ENCODE data around the gene OR10H1. TPM values are rescaled to one million over a fixed set of nuclear protein-coding genes. Genes with fewer than 3 reads are reported as not detected.
"Not testable (repeated sequence)": the region's sequence is repeated elsewhere in the genome, so short reads cannot be mapped to it uniquely, and the experiment has no call there.

The OR10H1 gene
- total and polyA plus RNA-seq, 3 experiments from 2014 or later: not detected

GRCh38 chr19:15820646-15821045 is 5.2 kb upstream of the OR10H1 start:
- Mint-ChIP-seq H3K36me3 (no peaks in the 10 kb centered on the region), H3K27me3 (peaks cover 6 to 7% of the 10 kb centered on the region in 2 donors), H3K4me1 (peaks cover 0 to 4% (median 0%) of the 10 kb centered on the region in 3 donors), H3K9me3 (no peaks in the 10 kb centered on the region), H3K27ac (peak overlapping the region in 2 of 8 donors; percentile 17 to 33), H3K4me3 (peak overlapping the region in 1 of 7 donors; percentile 22)
- H3K9me3 ChIP-seq (ENCODE audit: low read length): no peaks in the 10 kb centered on the region
- H3K27me3 ChIP-seq (ENCODE audit: insufficient read depth, low read length, poor library complexity, severe bottlenecking): no peaks in the 10 kb centered on the region
- no peak overlapping the region for H3K27ac ChIP-seq (ENCODE audit: low read depth, low read length)
- no peaks in the 10 kb centered on the region for H3K4me1 ChIP-seq (ENCODE audit: insufficient read depth, low read length)
- CTCF ChIA-PET: no interaction called here
- no peak overlapping the region for H3K4me3 ChIP-seq (ENCODE audit: low read length)
- H3K36me3 ChIP-seq (ENCODE audit: insufficient read depth, low read length): no peaks in the 10 kb centered on the region
- peak in 2 of 5 donors; percentile 14 to 29 for DNase-seq
- POLR2A ChIA-PET: interaction anchor here (0.6 kb wide), 1 partner anchor 250 kb away, joined by 3 read pairs; no protein-coding TSS in a partner anchor

GRCh38 chr19:15813916-15814315 is 1.5 kb downstream of the OR10H1 start:
- Mint-ChIP-seq H3K4me1 (peaks cover 14 to 26% (median 20%) of the 10 kb centered on the region in 3 donors), H3K4me3 (no peak overlapping the region), H3K27ac (peak overlapping the region in 2 of 8 donors; percentile 13 to 80), H3K27me3 (peaks cover 3 to 31% of the 10 kb centered on the region in 2 donors), H3K9me3 (no peaks in the 10 kb centered on the region), H3K36me3 (no peaks in the 10 kb centered on the region)
- Histone ChIP-seq H3K27ac (ENCODE audit: low read depth, low read length) (no peak overlapping the region), H3K4me3 (ENCODE audit: low read length) (no peak overlapping the region), H3K27me3 (ENCODE audit: insufficient read depth, low read length, poor library complexity, severe bottlenecking) (no peaks in the 10 kb centered on the region), H3K4me1 (ENCODE audit: insufficient read depth, low read length) (peaks cover 9% of the 10 kb centered on the region), H3K9me3 (ENCODE audit: low read length) (no peaks in the 10 kb centered on the region), H3K36me3 (ENCODE audit: insufficient read depth, low read length) (no peaks in the 10 kb centered on the region)
- POLR2A ChIA-PET: no interaction called here
- no peak for DNase-seq
- CTCF ChIA-PET: no interaction called here

GRCh38 chr19:15812060-15812722 is 3.3 kb downstream of the OR10H1 start:
- H3K27me3 Mint-ChIP-seq: peaks cover 2 to 35% of the 10 kb centered on the region in 2 donors
- Histone ChIP-seq H3K9me3 (ENCODE audit: low read length) (no peaks in the 10 kb centered on the region), H3K4me3 (ENCODE audit: low read length) (no peak overlapping the region), H3K36me3 (ENCODE audit: insufficient read depth, low read length) (no peaks in the 10 kb centered on the region), H3K27me3 (ENCODE audit: insufficient read depth, low read length, poor library complexity, severe bottlenecking) (no peaks in the 10 kb centered on the region), H3K4me1 (ENCODE audit: insufficient read depth, low read length) (peaks cover 9% of the 10 kb centered on the region), H3K27ac (ENCODE audit: low read depth, low read length) (no peak overlapping the region)
- no peaks in the 10 kb centered on the region for H3K9me3 Mint-ChIP-seq
- H3K4me1 Mint-ChIP-seq: peaks cover 14 to 26% (median 20%) of the 10 kb centered on the region in 3 donors
- H3K36me3 Mint-ChIP-seq: no peaks in the 10 kb centered on the region
- H3K27ac Mint-ChIP-seq: peak overlapping the region in 3 of 8 donors; percentile 14 to 72 (median 16)
- ChIA-PET POLR2A (no interaction called here), CTCF (interaction anchor here (0.8 to 1.6 kb wide), 3 partner anchors 25 to 183 kb away, joined by 3 read pairs; no protein-coding TSS in a partner anchor)
- H3K4me3 Mint-ChIP-seq: peak overlapping the region in 3 of 7 donors; percentile 21 to 69 (median 27)
- DNase-seq: peak in 3 of 5 donors; percentile 11 to 61 (median 15)

- Histone ChIP-seq H3K27ac (ENCODE audit: low read depth, low read length) (no peak overlapping the region), H3K4me1 (ENCODE audit: insufficient read depth, low read length) (peaks cover 9% of the 10 kb centered on the region), H3K27me3 (ENCODE audit: insufficient read depth, low read length, poor library complexity, severe bottlenecking) (no peaks in the 10 kb centered on the region), H3K36me3 (ENCODE audit: insufficient read depth, low read length) (no peaks in the 10 kb centered on the region), H3K9me3 (ENCODE audit: low read length) (no peaks in the 10 kb centered on the region), H3K4me3 (ENCODE audit: low read length) (no peak overlapping the region)
- CTCF ChIA-PET: interaction anchor here (0.8 to 1.6 kb wide), 3 partner anchors 26 to 182 kb away, joined by 3 read pairs; no protein-coding TSS in a partner anchor
- Mint-ChIP-seq H3K27ac (peak overlapping the region in 2 of 8 donors; percentile 34 to 64), H3K9me3 (no peaks in the 10 kb centered on the region), H3K27me3 (peaks cover 2 to 38% of the 10 kb centered on the region in 2 donors), H3K4me1 (peaks cover 14 to 26% (median 20%) of the 10 kb centered on the region in 3 donors), H3K36me3 (no peaks in the 10 kb centered on the region), H3K4me3 (no peak overlapping the region)
- no peak for DNase-seq
- POLR2A ChIA-PET: no interaction called here
Measured at GRCh38 chr19:15811476-15811875, 4.0 kb downstream of the OR10H1 start.

GRCh38 chr19:15810335-15810734 is 5.1 kb downstream of the OR10H1 start:
- no peak overlapping the region for H3K4me3 Mint-ChIP-seq
- Histone ChIP-seq H3K36me3 (ENCODE audit: insufficient read depth, low read length) (no peaks in the 10 kb centered on the region), H3K4me1 (ENCODE audit: insufficient read depth, low read length) (peaks cover 9% of the 10 kb centered on the region), H3K27ac (ENCODE audit: low read depth, low read length) (no peak overlapping the region), H3K4me3 (ENCODE audit: low read length) (no peak overlapping the region), H3K27me3 (ENCODE audit: insufficient read depth, low read length, poor library complexity, severe bottlenecking) (no peaks in the 10 kb centered on the region), H3K9me3 (ENCODE audit: low read length) (no peaks in the 10 kb centered on the region)
- POLR2A ChIA-PET: no interaction called here
- peaks cover 2 to 38% of the 10 kb centered on the region in 2 donors for H3K27me3 Mint-ChIP-seq
- no peak overlapping the region for H3K27ac Mint-ChIP-seq
- H3K9me3 Mint-ChIP-seq: no peaks in the 10 kb centered on the region
- no peaks in the 10 kb centered on the region for H3K36me3 Mint-ChIP-seq
- CTCF ChIA-PET: interaction anchor here (0.9 to 1.6 kb wide), 2 partner anchors 59 to 181 kb away, joined by 3 read pairs; no protein-coding TSS in a partner anchor
- DNase-seq: no peak
- peaks cover 14 to 26% (median 20%) of the 10 kb centered on the region in 3 donors for H3K4me1 Mint-ChIP-seq

- H3K36me3 ChIP-seq (ENCODE audit: insufficient read depth, low read length); H3K27ac ChIP-seq (ENCODE audit: low read depth, low read length); DNase-seq; H3K4me1 ChIP-seq (ENCODE audit: insufficient read depth, low read length); H3K4me3 Mint-ChIP-seq; H3K4me3 ChIP-seq (ENCODE audit: low read length); POLR2A ChIA-PET; H3K9me3 Mint-ChIP-seq; H3K27ac Mint-ChIP-seq; H3K9me3 ChIP-seq (ENCODE audit: low read length); H3K27me3 ChIP-seq (ENCODE audit: insufficient read depth, low read length, poor library complexity, severe bottlenecking); H3K4me1 Mint-ChIP-seq; CTCF ChIA-PET; H3K36me3 Mint-ChIP-seq: not testable (repeated sequence)
- H3K27me3 Mint-ChIP-seq: peaks cover 20 to 46% of the 10 kb centered on the region in 2 donors
Measured at GRCh38 chr19:15794279-15794678, 21.2 kb downstream of the OR10H1 start.

GRCh38 chr19:15790096-15790495 is 25.4 kb downstream of the OR10H1 start:
- H3K9me3 Mint-ChIP-seq: no peaks in the 10 kb centered on the region
- H3K27me3 Mint-ChIP-seq: peaks cover 11 to 46% of the 10 kb centered on the region in 2 donors
- no peak for DNase-seq
- Histone ChIP-seq H3K9me3 (ENCODE audit: low read length) (no peaks in the 10 kb centered on the region), H3K4me1 (ENCODE audit: insufficient read depth, low read length) (no peaks in the 10 kb centered on the region), H3K27me3 (ENCODE audit: insufficient read depth, low read length, poor library complexity, severe bottlenecking) (no peaks in the 10 kb centered on the region), H3K27ac (ENCODE audit: low read depth, low read length) (no peak overlapping the region), H3K4me3 (ENCODE audit: low read length) (no peak overlapping the region), H3K36me3 (ENCODE audit: insufficient read depth, low read length) (no peaks in the 10 kb centered on the region)
- ChIA-PET CTCF (no interaction called here), POLR2A (no interaction called here)
- no peaks in the 10 kb centered on the region for H3K4me1 Mint-ChIP-seq
- H3K4me3 Mint-ChIP-seq: no peak overlapping the region
- H3K27ac Mint-ChIP-seq: no peak overlapping the region
- H3K36me3 Mint-ChIP-seq: no peaks in the 10 kb centered on the region

- H3K27me3 ChIP-seq (ENCODE audit: insufficient read depth, low read length, poor library complexity, severe bottlenecking): no peaks in the 10 kb centered on the region
- ChIA-PET CTCF (no interaction called here), POLR2A (no interaction called here)
- Mint-ChIP-seq H3K27me3 (peaks cover 8 to 42% of the 10 kb centered on the region in 2 donors), H3K4me3 (no peak overlapping the region), H3K9me3 (no peaks in the 10 kb centered on the region), H3K27ac (peak overlapping the region in 1 of 8 donors; percentile 64), H3K36me3 (no peaks in the 10 kb centered on the region), H3K4me1 (no peaks in the 10 kb centered on the region)
- H3K27ac ChIP-seq (ENCODE audit: low read depth, low read length): no peak overlapping the region
- H3K9me3 ChIP-seq (ENCODE audit: low read length): no peaks in the 10 kb centered on the region
- H3K4me3 ChIP-seq (ENCODE audit: low read length): no peak overlapping the region
- H3K4me1 ChIP-seq (ENCODE audit: insufficient read depth, low read length): no peaks in the 10 kb centered on the region
- H3K36me3 ChIP-seq (ENCODE audit: insufficient read depth, low read length): no peaks in the 10 kb centered on the region
- DNase-seq: no peak
Measured at GRCh38 chr19:15788594-15789270, 26.7 kb downstream of the OR10H1 start.

Measured in CD8-positive, alpha-beta memory T cell (primary cell).